Measurements from ENCODE around the gene MRPL20.

- no peak for TF ChIP-seq CTCF (IDR thresholded peaks at IDR 0.05)
- TF ChIP-seq POLR2A (IDR thresholded peaks at IDR 0.05), result no peak
Measured at GRCh38 chr1:1365875-1366698, 41.0 kb downstream of the MRPL20 start.
